Measurements from ENCODE around the gene ZGRF1.

GRCh38 chr4:112645541-112646329 is 9.0 kb upstream of the ZGRF1 start:
- TF ChIP-seq, protein P1, sequence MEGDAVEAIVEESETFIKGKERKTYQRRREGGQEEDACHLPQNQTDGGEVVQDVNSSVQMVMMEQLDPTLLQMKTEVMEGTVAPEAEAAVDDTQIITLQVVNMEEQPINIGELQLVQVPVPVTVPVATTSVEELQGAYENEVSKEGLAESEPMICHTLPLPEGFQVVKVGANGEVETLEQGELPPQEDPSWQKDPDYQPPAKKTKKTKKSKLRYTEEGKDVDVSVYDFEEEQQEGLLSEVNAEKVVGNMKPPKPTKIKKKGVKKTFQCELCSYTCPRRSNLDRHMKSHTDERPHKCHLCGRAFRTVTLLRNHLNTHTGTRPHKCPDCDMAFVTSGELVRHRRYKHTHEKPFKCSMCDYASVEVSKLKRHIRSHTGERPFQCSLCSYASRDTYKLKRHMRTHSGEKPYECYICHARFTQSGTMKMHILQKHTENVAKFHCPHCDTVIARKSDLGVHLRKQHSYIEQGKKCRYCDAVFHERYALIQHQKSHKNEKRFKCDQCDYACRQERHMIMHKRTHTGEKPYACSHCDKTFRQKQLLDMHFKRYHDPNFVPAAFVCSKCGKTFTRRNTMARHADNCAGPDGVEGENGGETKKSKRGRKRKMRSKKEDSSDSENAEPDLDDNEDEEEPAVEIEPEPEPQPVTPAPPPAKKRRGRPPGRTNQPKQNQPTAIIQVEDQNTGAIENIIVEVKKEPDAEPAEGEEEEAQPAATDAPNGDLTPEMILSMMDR (IDR thresholded peaks at IDR 0.05) = no peak
- no peak for TF ChIP-seq POLR2A (IDR thresholded peaks at IDR 0.05)

Measured in uterus (tissue), 2 donors.